Small intestine (tissue), 7 donors: ENCODE data around the gene CNTLN. TPM values are rescaled to one million over a fixed set of nuclear protein-coding genes. Genes with fewer than 3 reads are reported as not detected.
"Not testable (repeated sequence)": the region's sequence is repeated elsewhere in the genome, so short reads cannot be mapped to it uniquely, and the experiment has no call there.

Source experiments
- DNase-seq, 2 donors: peaks; one replicate each; pipeline versions ENCODE4 v3.0.0 to v3.0.0-alpha.2; 2013
- FAIRE-seq: peaks from 2 replicates; lab custom pipeline; 2012; peaks lifted over from hg19 to GRCh38; lab: Jason Lieb, UNC
- H3K27ac ChIP-seq, 3 donors: one replicate each; pipeline ENCODE4 v1.5.1; 2013; ENCODE audit warnings: low read length in 2 of 3, mild to moderate bottlenecking in 2 of 3, control low read depth in 1 of 3, inconsistent platforms in 1 of 3, low read depth in 1 of 3, moderate library complexity in 1 of 3
- H3K27me3 ChIP-seq, 3 donors: one replicate each; pipeline ENCODE4 v1.6.1; 2013; ENCODE audit warnings: low read length in 3 of 3, inconsistent platforms in 1 of 3; ENCODE audit not compliant: control insufficient read depth in 3 of 3, insufficient read depth in 3 of 3
- H3K36me3 ChIP-seq, 3 donors: one replicate each; pipeline ENCODE4 v1.6.1; 2013; ENCODE audit warnings: low read length in 3 of 3, inconsistent platforms in 1 of 3, low read depth in 1 of 3, mild to moderate bottlenecking in 1 of 3, moderate library complexity in 1 of 3; ENCODE audit not compliant: control insufficient read depth in 3 of 3, insufficient read depth in 2 of 3
- H3K4me1 ChIP-seq, 3 donors: one replicate each; pipeline ENCODE4 v1.6.1; 2013; ENCODE audit warnings: low read length in 2 of 3, inconsistent platforms in 1 of 3, low read depth in 1 of 3, mild to moderate bottlenecking in 1 of 3, moderate library complexity in 1 of 3; ENCODE audit not compliant: control insufficient read depth in 3 of 3, insufficient read depth in 2 of 3
- H3K4me3 ChIP-seq, 3 donors: one replicate each; pipeline ENCODE4 v1.5.1; 2013; ENCODE audit warnings: low read length in 3 of 3, control low read depth in 1 of 3, inconsistent platforms in 1 of 3, low read depth in 1 of 3, mild to moderate bottlenecking in 1 of 3, moderate library complexity in 1 of 3
- H3K9me3 ChIP-seq, 2 donors: one replicate each; pipeline ENCODE4 v1.6.1; 2013; ENCODE audit warnings: low read depth in 1 of 2, low read length in 1 of 2; ENCODE audit not compliant: control insufficient read depth in 2 of 2, insufficient read depth in 1 of 2
- WGBS, 3 donors: extraction: QIAGEN DNeasy Blood & Tissue Kit; methylation state at CpG; one replicate each; pipeline ENCODE4 v1.1.7; 2013; 5-methylcytosine and 5-hydroxymethylcytosine counted together
- polyA plus RNA-seq, 4 donors: library from polyadenylated mRNA; stranded (reverse) in 3 of 4; unstranded in 1 of 4; fragments of 200-250 nt in 3 of 4; fragments of 120-200 nt in 1 of 4; gene quantifications; one replicate each; pipeline versions ENCODE4 v1.2.1 to v1.2.3, GENCODE V29; 2013
- donor health status: healthy with polysubstance abuse.
- donor health status: control.
- donor health status: control.
- donor health status: Bipolar disorder and iron deficiency.
- donor health status: healthy.

Gene CNTLN
- polyA plus RNA-seq, 4 donors: 0.54 to 4.0 (median 3.0) TPM; not detected in 1

- Histone ChIP-seq H3K9me3 (no peaks in the 10 kb centered on the region), H3K27me3 (no peaks in the 10 kb centered on the region), H3K36me3 (no peaks in the 10 kb centered on the region), H3K4me3 (no peak overlapping the region), H3K4me1 (peaks cover 0 to 3% (median 0%) of the 10 kb centered on the region in 3 donors), H3K27ac (no peak overlapping the region)
- no peak for FAIRE-seq
- WGBS, 3 donors: 76 to 94% (median 84%) methylated on average over 3 of the region's 3 CpGs
- no peak for DNase-seq
These were observed 386.4 kb downstream of the CNTLN start for GRCh38 chr9:17521100-17521855.

DNA sequence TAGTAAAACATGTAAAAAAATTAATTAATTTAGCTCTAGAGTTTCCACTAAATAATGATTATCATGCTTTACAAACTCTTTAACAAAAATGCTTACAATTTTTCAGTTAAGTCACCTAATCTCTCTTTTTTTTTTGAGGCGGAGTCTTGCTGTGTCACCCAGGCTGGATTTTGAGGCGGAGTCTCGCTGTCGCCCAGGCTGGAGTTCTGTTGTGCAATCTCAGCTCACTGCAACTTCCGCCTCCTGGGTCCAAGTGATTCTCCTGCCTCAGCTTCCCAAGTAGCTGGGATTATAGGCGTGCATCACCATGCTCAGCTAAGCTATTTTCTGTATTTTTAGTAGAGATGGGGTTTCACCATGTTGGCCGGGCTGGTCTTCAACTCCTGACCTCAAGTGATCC lies 391.9 kb downstream of the CNTLN start:
- FAIRE-seq: not testable (repeated sequence)
- 75 to 82% (median 77%) methylated on average over 7 of the region's 7 CpGs for WGBS, 3 donors

GRCh38 chr9:17528859-17529258 lies 394.0 kb downstream of the CNTLN start:
- H3K4me1 ChIP-seq: no peaks in the 10 kb centered on the region
- peaks cover 0 to 2% (median 0%) of the 10 kb centered on the region in 3 donors for H3K27me3 ChIP-seq
- H3K36me3 ChIP-seq: no peaks in the 10 kb centered on the region
- no peak for DNase-seq
- H3K9me3 ChIP-seq: no peaks in the 10 kb centered on the region
- no peak overlapping the region for H3K4me3 ChIP-seq
- FAIRE-seq: peak; percentile 79
- H3K27ac ChIP-seq: no peak overlapping the region

More for the DNA sequence above, 391.9 kb downstream of the CNTLN start:
- not testable (repeated sequence) for DNase-seq, H3K4me1 ChIP-seq, H3K27ac ChIP-seq, H3K36me3 ChIP-seq, H3K9me3 ChIP-seq, H3K4me3 ChIP-seq, H3K27me3 ChIP-seq

GRCh38 chr9:17531642-17532254 lies 396.9 kb downstream of the CNTLN start:
- FAIRE-seq: no peak
- DNase-seq: peak; percentile 19 to 35
- H3K27ac ChIP-seq: no peak overlapping the region
- H3K27me3 ChIP-seq: peaks cover 0 to 3% (median 0%) of the 10 kb centered on the region in 3 donors
- H3K4me1 ChIP-seq: no peaks in the 10 kb centered on the region
- H3K36me3 ChIP-seq: no peaks in the 10 kb centered on the region
- H3K9me3 ChIP-seq: no peaks in the 10 kb centered on the region
- 40 to 44% (median 41%) methylated on average over 10 of the region's 10 CpGs for whole genome bisulfite sequencing, 3 donors
- no peak overlapping the region for H3K4me3 ChIP-seq

GRCh38 chr9:17532461-17532860 lies 397.6 kb downstream of the CNTLN start:
- Histone ChIP-seq H3K9me3 (no peaks in the 10 kb centered on the region), H3K4me1 (no peaks in the 10 kb centered on the region), H3K27me3 (peaks cover 0 to 3% (median 0%) of the 10 kb centered on the region in 3 donors), H3K36me3 (no peaks in the 10 kb centered on the region), H3K27ac (no peak overlapping the region), H3K4me3 (no peak overlapping the region)
- FAIRE-seq: no peak
- DNase-seq: no peak
- WGBS, 3 donors: 68 to 75% (median 71%) methylated on average over 6 of the region's 6 CpGs

GRCh38 chr9:17535176-17535575 lies 400.3 kb downstream of the CNTLN start:
- H3K27ac ChIP-seq: no peak overlapping the region
- WGBS, 3 donors: 79 to 83% (median 80%) methylated on average over 3 of the region's 3 CpGs
- H3K27me3 ChIP-seq: peaks cover 0 to 3% (median 0%) of the 10 kb centered on the region in 3 donors
- no peak for DNase-seq
- H3K36me3 ChIP-seq: no peaks in the 10 kb centered on the region
- no peaks in the 10 kb centered on the region for H3K9me3 ChIP-seq
- H3K4me3 ChIP-seq: no peak overlapping the region
- H3K4me1 ChIP-seq: no peaks in the 10 kb centered on the region
- FAIRE-seq: no peak

DNA sequence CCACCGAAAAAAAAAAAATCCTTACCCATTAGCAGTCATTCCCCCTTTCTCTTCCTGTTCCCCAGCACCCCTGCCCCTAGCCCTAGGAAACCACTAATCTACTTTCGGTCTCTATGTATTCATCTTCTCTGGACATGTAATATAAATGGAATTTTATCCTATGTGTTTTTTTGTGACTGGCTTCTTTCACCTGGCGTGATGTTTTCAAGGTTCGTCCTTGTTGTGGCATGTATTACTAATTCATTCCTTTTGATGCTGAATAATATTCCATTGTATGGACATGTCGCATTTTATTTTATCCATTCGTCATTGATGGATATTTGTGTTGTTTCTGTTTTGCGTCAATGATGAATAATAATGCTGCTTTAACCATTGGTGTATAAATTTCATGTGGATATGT lies 401.2 kb downstream of the CNTLN start:
- Histone ChIP-seq H3K27me3 (peaks cover 0 to 3% (median 0%) of the 10 kb centered on the region in 3 donors), H3K4me3 (no peak overlapping the region), H3K36me3 (no peaks in the 10 kb centered on the region), H3K4me1 (no peaks in the 10 kb centered on the region), H3K27ac (no peak overlapping the region), H3K9me3 (no peaks in the 10 kb centered on the region)
- no peak for FAIRE-seq
- 82 to 86% (median 84%) methylated on average over 7 of the region's 7 CpGs for WGBS, 3 donors
- DNase-seq: no peak

DNA sequence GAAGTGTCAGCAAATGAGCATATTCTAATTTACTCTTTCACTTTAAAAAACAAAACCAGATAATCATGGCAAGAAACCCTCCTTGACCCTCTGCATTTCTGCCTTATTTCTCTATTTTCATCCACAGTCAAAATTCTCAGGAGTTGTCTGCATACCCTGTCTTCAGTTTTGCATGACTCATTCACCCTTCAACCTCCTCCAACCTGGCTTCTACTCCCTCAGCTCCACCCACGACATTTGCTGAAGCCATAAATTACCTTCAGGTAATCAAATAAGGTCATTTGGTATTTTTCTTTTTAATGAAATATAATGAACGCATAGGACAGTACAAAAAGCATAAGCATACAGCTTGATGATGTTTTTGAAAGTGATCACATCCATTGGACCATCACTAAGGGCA lies 416.2 kb downstream of the CNTLN start:
- Histone ChIP-seq H3K4me3 (no peak overlapping the region), H3K4me1 (no peaks in the 10 kb centered on the region), H3K27me3 (no peaks in the 10 kb centered on the region), H3K36me3 (no peaks in the 10 kb centered on the region), H3K27ac (no peak overlapping the region), H3K9me3 (peaks cover 1 to 4% of the 10 kb centered on the region in 2 donors)
- FAIRE-seq (no peak), DNase-seq (no peak)
- 43 to 72% (median 43%) methylated on average over 2 of the region's 2 CpGs for WGBS, 3 donors
